ENCODE results near the gene MEIG1.

DNA sequence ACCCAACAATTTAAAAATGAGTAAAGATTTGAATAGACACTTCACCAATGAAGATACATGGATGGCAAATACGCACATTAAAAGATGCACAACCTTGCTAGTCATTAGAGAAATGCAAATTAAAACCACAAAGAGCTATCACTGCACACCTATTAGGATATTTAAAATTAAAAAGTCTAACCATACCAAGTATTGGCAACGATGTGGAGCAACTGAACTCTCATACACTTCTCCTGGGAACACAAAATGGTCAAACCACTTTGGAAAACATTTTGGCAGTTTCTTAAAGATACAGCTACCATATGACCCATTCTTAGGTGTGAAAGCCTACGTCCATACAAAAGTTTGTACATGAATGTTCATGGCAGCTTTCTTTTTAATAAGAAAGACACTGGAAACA is 41.4 kb upstream of the MEIG1 start:
- TF ChIP-seq, protein P1, sequence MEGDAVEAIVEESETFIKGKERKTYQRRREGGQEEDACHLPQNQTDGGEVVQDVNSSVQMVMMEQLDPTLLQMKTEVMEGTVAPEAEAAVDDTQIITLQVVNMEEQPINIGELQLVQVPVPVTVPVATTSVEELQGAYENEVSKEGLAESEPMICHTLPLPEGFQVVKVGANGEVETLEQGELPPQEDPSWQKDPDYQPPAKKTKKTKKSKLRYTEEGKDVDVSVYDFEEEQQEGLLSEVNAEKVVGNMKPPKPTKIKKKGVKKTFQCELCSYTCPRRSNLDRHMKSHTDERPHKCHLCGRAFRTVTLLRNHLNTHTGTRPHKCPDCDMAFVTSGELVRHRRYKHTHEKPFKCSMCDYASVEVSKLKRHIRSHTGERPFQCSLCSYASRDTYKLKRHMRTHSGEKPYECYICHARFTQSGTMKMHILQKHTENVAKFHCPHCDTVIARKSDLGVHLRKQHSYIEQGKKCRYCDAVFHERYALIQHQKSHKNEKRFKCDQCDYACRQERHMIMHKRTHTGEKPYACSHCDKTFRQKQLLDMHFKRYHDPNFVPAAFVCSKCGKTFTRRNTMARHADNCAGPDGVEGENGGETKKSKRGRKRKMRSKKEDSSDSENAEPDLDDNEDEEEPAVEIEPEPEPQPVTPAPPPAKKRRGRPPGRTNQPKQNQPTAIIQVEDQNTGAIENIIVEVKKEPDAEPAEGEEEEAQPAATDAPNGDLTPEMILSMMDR (IDR thresholded peaks at IDR 0.05): no peak
- no peak for TF ChIP-seq POLR2A (IDR thresholded peaks at IDR 0.05)
